Stimulated activated naive CD8-positive, alpha-beta T cell treated with anti-CD3 and anti-CD28 coated beads, Interleukin-15, amount 100 ng/mL, for 72 hours (primary cell): Measurements from ENCODE around the gene ZNF536.

Experiments used
- ATAC-seq: fragments of 150-1000 bp; cut with Tn5 transposase; 2 replicates; pipeline ENCODE4 v1.10.0; 2021; ENCODE audit warnings: mild to moderate bottlenecking, moderate library complexity
- DNase-seq, 2 donors: peaks; one replicate each; pipeline ENCODE4 v3.0.0; 2021 to 2022
- H3K27ac Mint-ChIP-seq, 2 donors: one replicate each; pipeline ENCODE4 v1.8.0; 2022; ENCODE audit warnings: mild to moderate bottlenecking in 2 of 2, mixed read lengths in 2 of 2, moderate library complexity in 2 of 2
- H3K27me3 Mint-ChIP-seq: one replicate; pipeline ENCODE4 v1.8.0; 2022; ENCODE audit warnings: mixed read lengths
- H3K4me1 Mint-ChIP-seq: one replicate; pipeline ENCODE4 v1.8.0; 2022; ENCODE audit warnings: mild to moderate bottlenecking, mixed read lengths
- H3K4me3 Mint-ChIP-seq, 2 donors: one replicate each; pipeline ENCODE4 v1.8.0; 2022; ENCODE audit warnings: mild to moderate bottlenecking in 2 of 2, mixed read lengths in 2 of 2, moderate library complexity in 1 of 2
- H3K9me3 Mint-ChIP-seq, 2 donors: one replicate each; pipeline ENCODE4 v1.8.0; 2022; ENCODE audit warnings: mixed read lengths in 2 of 2

ZNF536 gene

GRCh38 chr19:30355586-30355985 lies 16.6 kb upstream of the ZNF536 start:
- Mint-ChIP-seq H3K27ac (no peak overlapping the region), H3K4me3 (no peak overlapping the region), H3K9me3 (no peaks in the 10 kb centered on the region), H3K4me1 (peaks cover 16% of the 10 kb centered on the region), H3K27me3 (peaks cover 29% of the 10 kb centered on the region)
- ATAC-seq (no peak), DNase-seq (no peak)

- no peak for ATAC-seq
- Mint-ChIP-seq H3K9me3 (no peaks in the 10 kb centered on the region), H3K4me1 (peaks cover 16% of the 10 kb centered on the region), H3K27me3 (peaks cover 40% of the 10 kb centered on the region), H3K4me3 (no peak overlapping the region), H3K27ac (peak overlapping the region in 1 of 2 donors; percentile 55)
- DNase-seq = no peak
Observed at GRCh38 chr19:30356951-30357579, 15.1 kb upstream of the ZNF536 start.

DNA sequence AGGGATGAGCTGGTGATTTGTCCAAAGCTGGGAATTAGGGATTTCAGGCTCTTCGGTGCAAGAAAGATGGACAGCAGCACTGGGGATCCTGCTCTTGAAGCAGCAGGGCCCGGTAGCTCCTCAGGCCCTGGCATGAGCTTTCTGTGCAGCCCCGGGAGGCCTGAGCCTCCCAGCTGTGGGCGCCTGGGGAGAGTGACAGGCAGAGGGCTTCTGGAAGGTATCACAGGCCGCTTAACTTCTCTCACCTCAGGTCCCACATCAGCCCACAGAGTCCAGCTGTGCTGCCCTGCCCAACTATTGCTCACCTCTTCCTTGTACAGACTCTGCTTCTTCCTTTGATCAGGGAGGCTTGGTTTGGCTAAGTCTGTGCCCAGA lies 14.6 kb upstream of the ZNF536 start:
- ATAC-seq (no peak), DNase-seq (no peak)
- Mint-ChIP-seq H3K9me3 (no peaks in the 10 kb centered on the region), H3K27me3 (peaks cover 40% of the 10 kb centered on the region), H3K27ac (no peak overlapping the region), H3K4me1 (peaks cover 13% of the 10 kb centered on the region), H3K4me3 (no peak overlapping the region)

- Mint-ChIP-seq H3K9me3 (no peaks in the 10 kb centered on the region), H3K4me3 (no peak overlapping the region)
Observed at GRCh38 chr19:30358319-30358718, 13.9 kb upstream of the ZNF536 start.

GRCh38 chr19:30358821-30359580 lies 13.2 kb upstream of the ZNF536 start:
- ATAC-seq (no peak), DNase-seq (no peak)
- Mint-ChIP-seq H3K27ac (no peak overlapping the region), H3K9me3 (no peaks in the 10 kb centered on the region), H3K4me1 (peaks cover 4% of the 10 kb centered on the region), H3K27me3 (peaks cover 30% of the 10 kb centered on the region), H3K4me3 (no peak overlapping the region)

More at GRCh38 chr19:30358319-30358718, 13.9 kb upstream of the ZNF536 start:
- peaks cover 36% of the 10 kb centered on the region for H3K27me3 Mint-ChIP-seq
- no peak overlapping the region for H3K27ac Mint-ChIP-seq
- peaks cover 5% of the 10 kb centered on the region for H3K4me1 Mint-ChIP-seq
- ATAC-seq = no peak
- DNase-seq = no peak

GRCh38 chr19:30359936-30360335 lies 12.2 kb upstream of the ZNF536 start:
- DNase-seq (no peak), ATAC-seq (no peak)
- no peak overlapping the region for H3K4me3 Mint-ChIP-seq
- H3K9me3 Mint-ChIP-seq = no peaks in the 10 kb centered on the region
- H3K4me1 Mint-ChIP-seq = peaks cover 4% of the 10 kb centered on the region
- no peak overlapping the region for H3K27ac Mint-ChIP-seq
- peaks cover 28% of the 10 kb centered on the region for H3K27me3 Mint-ChIP-seq

- Mint-ChIP-seq H3K27ac (no peak overlapping the region), H3K27me3 (peaks cover 28% of the 10 kb centered on the region)
- no peak for ATAC-seq
Observed at GRCh38 chr19:30360376-30361106, 11.6 kb upstream of the ZNF536 start.

DNA sequence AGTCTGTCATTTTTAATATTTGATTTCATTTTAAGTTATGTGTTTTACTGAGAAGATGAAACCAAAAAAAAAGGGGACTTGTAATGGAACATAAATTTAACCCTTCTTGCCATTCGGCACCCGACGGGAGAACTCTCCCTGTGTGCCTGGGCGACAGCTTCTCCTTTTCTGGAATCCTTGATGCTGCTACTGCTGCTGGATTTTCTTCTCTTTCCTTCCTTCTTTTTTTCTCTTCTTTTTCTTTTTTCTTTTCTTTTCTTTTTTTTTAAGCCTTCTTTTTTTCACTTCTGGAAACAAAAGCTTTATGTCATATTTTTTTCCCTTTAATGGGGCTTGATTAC lies 11.1 kb upstream of the ZNF536 start:
- Mint-ChIP-seq H3K4me1 (peaks cover 4% of the 10 kb centered on the region), H3K4me3 (no peak overlapping the region), H3K27ac (no peak overlapping the region), H3K27me3 (peaks cover 28% of the 10 kb centered on the region), H3K9me3 (no peaks in the 10 kb centered on the region)
- ATAC-seq (no peak), DNase-seq (no peak)

More at GRCh38 chr19:30360376-30361106, 11.6 kb upstream of the ZNF536 start:
- no peak overlapping the region for H3K4me3 Mint-ChIP-seq
- no peaks in the 10 kb centered on the region for H3K9me3 Mint-ChIP-seq
- peaks cover 4% of the 10 kb centered on the region for H3K4me1 Mint-ChIP-seq
- DNase-seq = no peak

DNA sequence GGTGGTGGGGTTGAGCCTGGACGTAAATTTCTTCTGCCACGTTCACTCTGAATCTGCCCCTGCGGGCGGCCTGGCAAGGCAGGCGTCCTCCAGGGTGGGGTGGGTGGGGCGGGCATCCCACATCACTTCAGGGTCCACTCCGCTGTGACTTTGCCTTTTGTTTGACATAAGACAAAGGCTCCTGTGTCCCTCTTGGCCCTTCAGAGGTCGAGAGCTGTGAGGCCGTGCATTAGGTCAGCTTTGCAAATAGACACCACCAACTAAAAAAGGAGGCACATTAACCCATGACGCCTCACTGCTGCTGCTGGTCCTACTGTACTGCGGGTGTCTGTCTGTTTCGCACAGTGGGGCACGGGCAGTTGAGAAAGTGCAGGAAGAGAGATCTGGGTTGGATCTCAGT lies 10.5 kb upstream of the ZNF536 start:
- no peak overlapping the region for H3K4me3 Mint-ChIP-seq
- H3K9me3 Mint-ChIP-seq = no peaks in the 10 kb centered on the region
- ATAC-seq (no peak), DNase-seq (no peak)
- H3K27me3 Mint-ChIP-seq = peaks cover 28% of the 10 kb centered on the region
- H3K27ac Mint-ChIP-seq = no peak overlapping the region
- peaks cover 4% of the 10 kb centered on the region for H3K4me1 Mint-ChIP-seq

DNA sequence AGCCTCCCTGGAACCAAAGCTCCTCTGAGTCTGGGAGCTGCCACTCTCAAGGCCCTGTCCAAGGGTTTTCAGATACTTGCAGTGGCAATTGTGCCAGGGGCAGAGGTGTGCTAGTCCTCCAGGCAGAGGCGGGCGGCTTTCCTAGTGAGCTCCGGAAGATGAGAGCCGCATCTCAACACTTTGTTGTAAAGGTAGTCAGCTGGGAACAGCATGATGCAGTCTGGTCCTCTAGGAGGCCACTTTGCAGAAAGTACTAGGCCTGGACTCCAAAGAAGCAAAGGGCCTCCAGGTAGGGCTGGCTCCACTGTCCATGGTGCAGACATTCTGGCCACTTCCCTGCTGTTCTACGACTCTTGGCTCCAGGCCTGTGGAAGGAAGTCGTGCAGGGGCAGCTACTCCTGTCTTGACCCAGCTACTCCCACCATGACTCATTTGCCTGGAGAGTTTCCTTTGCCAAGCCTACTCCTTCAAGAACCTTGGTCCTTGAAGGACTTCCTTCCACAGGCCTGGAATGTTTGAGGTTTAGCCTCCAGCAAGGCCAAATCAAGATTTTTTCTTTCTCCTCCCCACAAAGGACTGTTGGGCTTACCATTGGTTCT lies 9.9 kb upstream of the ZNF536 start:
- DNase-seq (no peak), ATAC-seq (no peak)
- Mint-ChIP-seq H3K9me3 (no peaks in the 10 kb centered on the region), H3K27ac (no peak overlapping the region), H3K4me1 (peaks cover 4% of the 10 kb centered on the region), H3K4me3 (no peak overlapping the region), H3K27me3 (peaks cover 28% of the 10 kb centered on the region)

- H3K4me1 Mint-ChIP-seq = peaks cover 4% of the 10 kb centered on the region
- H3K4me3 Mint-ChIP-seq = no peak overlapping the region
- ATAC-seq = no peak
- H3K27me3 Mint-ChIP-seq = peaks cover 29% of the 10 kb centered on the region
- DNase-seq = no peak
- H3K9me3 Mint-ChIP-seq = no peaks in the 10 kb centered on the region
- no peak overlapping the region for H3K27ac Mint-ChIP-seq
Observed at GRCh38 chr19:30363073-30363472, 9.1 kb upstream of the ZNF536 start.

DNA sequence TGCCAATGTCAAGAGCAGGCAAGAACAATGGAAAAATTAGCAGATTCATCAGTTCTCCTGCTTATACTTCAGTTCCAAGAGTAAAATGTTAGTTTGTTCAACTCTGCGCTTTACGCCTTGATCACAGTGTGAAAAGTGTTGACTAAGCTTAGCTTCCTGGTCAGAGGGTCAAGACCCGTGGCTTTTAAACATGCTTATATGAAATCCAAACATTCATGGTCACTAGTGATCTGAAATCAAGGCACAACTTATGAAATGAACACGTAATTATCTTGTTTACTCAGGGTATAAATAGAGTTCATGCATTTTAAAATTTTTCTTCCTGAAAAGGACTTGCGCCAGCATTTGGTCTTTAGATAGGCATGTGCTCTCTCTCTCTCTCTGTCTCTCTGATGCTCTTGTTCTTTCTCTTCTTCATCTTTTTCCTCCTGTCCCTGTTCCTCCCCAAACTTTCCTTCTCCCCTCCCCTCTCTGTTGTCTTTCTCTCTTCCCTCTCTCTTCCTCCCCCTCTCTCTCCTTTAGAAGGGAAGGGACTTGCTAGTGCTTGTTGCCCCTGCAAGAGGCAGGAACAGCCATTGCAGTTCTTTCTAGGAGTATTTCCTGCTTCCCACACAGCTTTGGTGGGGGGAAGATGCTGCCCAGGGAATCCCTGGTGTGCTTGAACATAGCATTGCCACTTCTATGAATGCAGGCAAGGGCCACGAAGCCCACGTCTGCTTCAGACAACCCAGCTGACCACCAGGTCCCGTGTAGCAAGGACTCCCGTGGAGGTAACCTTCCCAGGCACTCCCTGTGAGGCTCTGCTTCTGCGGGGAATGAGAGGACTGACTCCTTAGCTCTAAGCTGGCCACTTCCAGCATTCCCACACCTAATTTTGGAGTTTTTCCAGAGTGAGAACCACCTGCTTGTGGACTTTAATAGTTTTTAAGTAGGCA lies 7.1 kb upstream of the ZNF536 start:
- DNase-seq (no peak), ATAC-seq (no peak)
- Mint-ChIP-seq H3K27me3 (peaks cover 19% of the 10 kb centered on the region), H3K4me3 (no peak overlapping the region), H3K9me3 (no peaks in the 10 kb centered on the region), H3K4me1 (no peaks in the 10 kb centered on the region), H3K27ac (no peak overlapping the region)

DNA sequence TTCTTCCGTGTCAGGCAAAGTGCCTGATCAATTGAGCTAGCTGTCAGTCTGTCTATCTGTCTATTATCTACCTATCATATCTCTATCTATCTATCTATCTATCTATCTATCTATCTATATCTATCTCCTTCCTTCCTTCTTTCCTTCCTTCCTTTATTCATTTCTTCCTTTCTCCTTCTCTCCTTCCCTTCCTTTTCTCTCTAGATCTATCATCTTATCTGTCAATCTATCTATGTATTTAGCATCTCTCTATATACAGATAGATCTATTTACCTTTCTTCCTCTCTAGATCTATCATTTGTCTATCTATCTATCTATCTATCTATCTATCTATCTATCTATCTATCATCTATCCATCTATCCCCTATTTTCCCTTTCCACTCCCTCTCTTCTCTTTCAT lies 5.9 kb upstream of the ZNF536 start:
- DNase-seq (no peak), ATAC-seq (no peak)
- Mint-ChIP-seq H3K27me3 (peaks cover 9% of the 10 kb centered on the region), H3K4me3 (no peak overlapping the region), H3K27ac (peak overlapping the region in 1 of 2 donors; percentile 14), H3K4me1 (no peaks in the 10 kb centered on the region), H3K9me3 (no peaks in the 10 kb centered on the region)

DNA sequence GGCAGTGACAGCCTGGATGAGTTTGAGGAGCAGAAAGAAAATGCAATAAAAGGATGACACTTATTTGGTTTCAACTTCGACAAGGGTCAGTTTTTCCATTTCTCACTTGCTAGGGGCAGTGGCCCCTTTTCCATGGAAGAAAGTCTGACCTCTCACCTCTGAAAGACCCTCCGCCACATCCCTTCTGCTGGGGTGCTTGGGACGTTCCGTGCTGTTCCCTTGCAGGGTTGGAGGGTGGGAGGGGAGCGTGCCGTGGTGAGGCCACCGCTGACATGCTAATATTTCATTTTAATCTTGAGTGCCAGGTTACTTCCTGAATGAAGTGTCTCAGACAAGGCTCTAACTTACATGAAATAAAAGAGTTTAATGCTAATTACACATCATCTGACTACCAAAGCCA lies 5.2 kb upstream of the ZNF536 start:
- H3K4me1 Mint-ChIP-seq = no peaks in the 10 kb centered on the region
- ATAC-seq (no peak), DNase-seq (no peak)
- no peak overlapping the region for H3K27ac Mint-ChIP-seq
- H3K27me3 Mint-ChIP-seq = peaks cover 6% of the 10 kb centered on the region
- H3K9me3 Mint-ChIP-seq = no peaks in the 10 kb centered on the region
- H3K4me3 Mint-ChIP-seq = no peak overlapping the region

DNA sequence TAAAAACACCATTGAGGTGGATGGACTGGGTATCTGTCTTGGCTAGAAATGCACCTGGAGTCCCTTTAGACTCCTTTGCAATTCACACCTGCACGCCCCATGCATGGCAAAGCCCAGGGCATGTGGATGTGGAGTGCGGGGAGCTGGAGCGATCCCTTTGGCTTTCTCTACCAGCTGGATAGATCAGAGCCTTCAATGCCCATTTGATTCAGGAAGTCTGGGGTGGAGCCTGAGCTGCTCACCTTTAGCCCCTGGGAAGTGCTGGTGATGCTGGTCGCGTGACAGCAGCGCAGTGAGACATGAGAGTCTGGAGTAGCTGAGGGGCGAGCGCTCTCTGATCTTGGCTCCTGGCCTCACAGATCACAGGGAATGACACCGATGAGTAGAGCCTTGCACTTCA lies 4.8 kb upstream of the ZNF536 start:
- Mint-ChIP-seq H3K9me3 (no peaks in the 10 kb centered on the region), H3K27me3 (peaks cover 6% of the 10 kb centered on the region), H3K4me3 (no peak overlapping the region), H3K27ac (no peak overlapping the region), H3K4me1 (no peaks in the 10 kb centered on the region)
- ATAC-seq = no peak
- DNase-seq = no peak
